HG03575 (cell line): ENCODE results near the gene SYNDIG1.
"Not testable (repeated sequence)": the region's sequence is repeated elsewhere in the genome, so short reads cannot be mapped to it uniquely, and the experiment has no call there.

Experiments used
- ATAC-seq: cut with Tn5 transposase; IDR thresholded peaks from one replicate; pipeline ENCODE4 v1.9.1; 2021; ENCODE audit not compliant: unreplicated experiment, insufficient number of reproducible peaks, low FRiP score; ENCODE audit errors: extremely low read depth

Gene SYNDIG1

GRCh38 chr20:24612799-24613775 lies 143.7 kb downstream of the SYNDIG1 start:
- ATAC-seq = no peak

DNA sequence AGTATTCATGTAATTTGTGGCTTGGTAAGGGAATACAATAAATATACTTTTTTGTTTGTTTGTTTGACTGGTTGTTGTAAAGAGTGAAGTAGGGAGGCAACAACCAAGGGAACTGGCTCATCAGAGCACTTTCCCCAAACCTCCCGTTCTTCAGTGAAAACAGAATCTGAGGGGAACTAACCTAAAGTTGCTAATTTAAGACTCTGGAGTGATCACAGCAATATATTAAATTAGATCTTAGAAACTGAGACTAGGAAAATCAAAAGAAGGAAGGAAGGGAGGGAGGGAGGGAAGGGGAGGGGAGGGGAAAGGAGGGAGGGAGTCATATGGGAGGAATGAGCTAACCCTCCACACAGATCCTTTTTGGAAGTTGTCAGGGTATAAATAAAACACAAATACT lies 144.9 kb downstream of the SYNDIG1 start:
- ATAC-seq = no peak

GRCh38 chr20:24615353-24615752 lies 145.9 kb downstream of the SYNDIG1 start:
- ATAC-seq = no peak

GRCh38 chr20:24616258-24617079 lies 147.0 kb downstream of the SYNDIG1 start:
- ATAC-seq = no peak

DNA sequence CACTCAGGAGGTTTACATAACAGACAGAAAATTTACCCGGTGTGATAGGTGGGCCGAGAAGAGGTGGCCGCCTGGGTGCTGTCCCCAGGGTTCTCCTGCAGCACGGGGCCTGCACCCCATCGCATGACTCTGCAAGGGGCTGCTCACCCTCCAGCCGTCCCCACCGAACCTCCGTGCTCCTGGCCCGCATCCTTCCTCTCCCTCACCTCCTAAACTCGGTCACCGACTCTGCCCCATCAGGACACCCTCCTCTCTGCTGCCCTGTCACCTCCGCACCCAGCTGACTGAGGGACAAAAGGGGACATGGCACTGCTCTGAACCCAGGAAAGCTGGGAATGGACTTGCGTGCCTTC lies 147.6 kb downstream of the SYNDIG1 start:
- ATAC-seq = no peak

DNA sequence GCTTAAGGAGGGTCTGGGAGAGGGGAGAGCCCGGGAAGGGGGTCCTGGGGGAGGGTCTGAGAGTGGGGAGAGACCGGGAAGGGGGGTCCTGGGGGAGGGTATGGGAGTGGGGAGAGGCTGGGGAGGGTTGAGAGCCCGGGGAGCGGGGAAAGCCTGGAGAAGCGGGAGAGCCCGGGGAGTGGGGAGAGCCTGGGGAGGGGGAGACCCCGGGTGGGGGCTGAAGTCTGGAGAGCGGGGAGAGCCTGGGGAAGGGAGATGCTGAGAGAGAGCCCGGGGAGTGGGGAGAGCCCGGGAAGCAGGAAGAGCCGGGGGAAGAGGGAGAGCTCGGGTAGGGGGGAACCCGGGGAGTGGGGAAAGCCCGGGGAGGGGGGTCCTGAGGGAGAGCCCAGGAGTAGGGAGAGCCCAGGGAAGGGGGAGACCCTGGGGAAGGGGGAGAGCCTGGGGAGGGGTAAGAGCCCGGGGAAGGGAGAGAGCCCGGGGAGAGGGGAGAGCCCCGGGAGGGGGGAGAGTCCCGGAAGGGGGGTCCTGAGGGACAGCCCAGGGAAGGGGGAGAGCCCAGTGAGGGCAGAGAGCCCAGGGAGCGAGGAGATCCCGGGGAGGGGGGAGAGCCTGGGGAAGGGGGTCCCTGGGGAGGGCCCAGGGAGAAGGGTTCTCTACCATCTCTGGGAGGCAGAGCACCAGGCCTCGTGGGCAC lies 148.5 kb downstream of the SYNDIG1 start:
- ATAC-seq = no peak

DNA sequence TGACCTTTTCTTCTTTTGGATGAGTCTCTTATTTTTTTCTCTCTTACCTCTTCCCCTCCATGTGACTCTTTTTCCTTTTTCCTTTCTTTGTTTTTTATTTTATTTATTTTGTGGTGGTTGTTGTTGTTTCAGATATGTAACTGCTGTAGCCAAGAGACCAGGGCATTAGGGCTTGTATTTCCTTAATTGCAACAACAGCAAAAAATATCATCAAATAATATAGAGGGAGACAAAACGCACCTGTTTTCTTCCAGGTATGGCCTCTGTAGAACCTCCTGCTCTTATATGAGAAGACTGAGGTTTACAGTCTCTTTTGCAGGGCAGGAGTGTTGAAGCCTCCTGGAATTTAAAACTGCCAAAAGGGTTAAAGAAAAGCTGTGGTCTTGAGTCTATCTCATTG lies 149.3 kb downstream of the SYNDIG1 start:
- ATAC-seq = no peak

- no peak for ATAC-seq
These were observed 149.8 kb downstream of the SYNDIG1 start for GRCh38 chr20:24619212-24619611.

GRCh38 chr20:24620937-24621519 lies 151.6 kb downstream of the SYNDIG1 start:
- ATAC-seq = no peak

DNA sequence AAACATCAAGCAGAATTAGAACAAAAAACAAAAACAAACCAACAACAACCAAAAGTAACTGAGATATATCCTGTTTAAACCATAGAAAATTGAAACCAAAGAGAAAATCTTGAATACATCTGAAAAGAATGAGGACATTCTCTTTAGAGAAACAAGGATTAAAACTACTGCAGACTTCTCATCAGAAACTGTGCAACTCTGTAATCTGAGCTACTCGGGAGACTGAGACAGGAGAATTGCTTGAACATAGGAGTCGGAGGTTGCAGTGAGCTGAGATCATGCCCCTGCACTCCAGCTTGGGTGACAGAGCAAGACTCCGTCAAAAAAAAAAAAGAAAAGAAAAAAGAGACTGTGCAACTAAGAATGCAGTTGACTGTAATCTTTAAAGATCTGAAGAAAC lies 153.4 kb downstream of the SYNDIG1 start:
- no peak for ATAC-seq

- not testable (repeated sequence) for ATAC-seq
These were observed 156.7 kb downstream of the SYNDIG1 start for GRCh38 chr20:24626141-24626540.

DNA sequence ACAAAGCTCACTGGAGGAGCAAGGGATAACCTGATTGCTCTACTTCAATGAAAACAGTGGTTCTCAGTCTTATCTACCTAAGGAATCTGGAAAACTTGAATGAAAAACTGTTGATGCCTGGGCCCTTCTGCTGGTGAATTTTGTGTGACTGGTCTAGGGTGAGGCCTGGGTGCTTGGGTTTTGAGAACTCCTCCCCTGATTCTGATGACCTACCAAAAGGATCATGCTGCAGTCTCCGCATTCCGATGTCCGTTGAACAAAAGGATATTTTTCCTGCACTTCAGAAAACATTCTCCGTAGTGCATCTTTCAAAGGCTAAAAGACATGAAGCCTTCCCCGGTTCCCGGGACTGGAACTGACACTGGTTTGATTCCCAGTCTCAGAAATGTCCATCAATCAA lies 157.9 kb downstream of the SYNDIG1 start:
- no peak for ATAC-seq

DNA sequence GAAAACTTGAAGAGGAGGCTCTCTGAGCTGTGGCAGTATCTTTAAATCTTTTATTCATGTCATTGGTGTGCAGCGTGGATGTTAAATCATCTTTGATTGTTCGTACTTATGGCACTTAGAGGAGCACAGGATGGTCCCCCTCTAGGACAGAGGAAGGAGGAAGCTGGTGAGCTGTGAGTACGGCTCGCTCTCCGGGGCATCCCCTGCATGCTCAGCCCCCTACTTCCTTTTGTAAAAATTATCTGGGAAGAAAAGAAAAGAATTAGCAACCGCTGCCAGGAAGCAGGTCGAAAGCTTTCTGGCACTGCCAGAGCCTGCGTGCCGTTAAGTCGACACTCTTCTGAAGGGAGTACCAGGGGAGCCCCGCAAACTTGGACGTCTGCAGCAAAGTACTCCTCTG lies 158.5 kb downstream of the SYNDIG1 start:
- ATAC-seq = no peak

- no peak for ATAC-seq
These were observed 159.6 kb downstream of the SYNDIG1 start for GRCh38 chr20:24628985-24629384.

- ATAC-seq = no peak
These were observed 160.2 kb downstream of the SYNDIG1 start for GRCh38 chr20:24629668-24630067.

GRCh38 chr20:24630486-24631172 lies 161.2 kb downstream of the SYNDIG1 start:
- no peak for ATAC-seq

GRCh38 chr20:24631173-24631505 lies 161.7 kb downstream of the SYNDIG1 start:
- no peak for ATAC-seq

DNA sequence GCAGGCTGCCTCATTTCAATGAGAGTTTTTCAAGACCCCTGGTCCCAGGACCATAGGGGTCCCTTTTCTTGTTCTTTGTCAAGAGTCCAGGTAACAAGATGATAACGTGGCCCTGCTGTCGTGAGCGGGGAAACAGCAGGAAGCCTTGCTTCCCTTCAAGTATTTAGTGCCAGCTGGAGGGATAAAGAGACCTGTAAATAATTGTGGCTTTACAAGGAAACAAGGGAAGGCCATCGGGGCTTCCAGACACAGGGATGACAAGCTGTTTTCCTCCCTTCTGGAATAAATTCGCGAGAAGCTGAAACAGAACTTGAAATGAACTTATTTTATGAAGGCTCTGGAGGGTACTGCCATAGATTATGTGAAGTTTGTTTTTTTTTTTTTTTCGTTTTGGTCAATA lies 163.2 kb downstream of the SYNDIG1 start:
- no peak for ATAC-seq

GRCh38 chr20:24633026-24633425 lies 163.6 kb downstream of the SYNDIG1 start:
- ATAC-seq = no peak
